Stimulated activated CD4-positive, alpha-beta T cell treated with anti-CD3 and anti-CD28 coated beads, Interleukin-1b, Interleukin-23, amount 100 ng/mL, for 48 hours (primary cell): ENCODE measurements around the gene CHRND.
A peak's percentile ranks its signal among the peaks of the same experiment; 100 is the strongest.

Experiments used
- DNase-seq: peaks from one replicate; pipeline ENCODE4 v3.0.0-alpha.2; 2020

Gene CHRND

GRCh38 chr2:232488097-232488711 is 37.8 kb upstream of the CHRND start:
- DNase-seq: no peak

GRCh38 chr2:232488721-232489300 is 37.1 kb upstream of the CHRND start:
- DNase-seq: no peak

DNA sequence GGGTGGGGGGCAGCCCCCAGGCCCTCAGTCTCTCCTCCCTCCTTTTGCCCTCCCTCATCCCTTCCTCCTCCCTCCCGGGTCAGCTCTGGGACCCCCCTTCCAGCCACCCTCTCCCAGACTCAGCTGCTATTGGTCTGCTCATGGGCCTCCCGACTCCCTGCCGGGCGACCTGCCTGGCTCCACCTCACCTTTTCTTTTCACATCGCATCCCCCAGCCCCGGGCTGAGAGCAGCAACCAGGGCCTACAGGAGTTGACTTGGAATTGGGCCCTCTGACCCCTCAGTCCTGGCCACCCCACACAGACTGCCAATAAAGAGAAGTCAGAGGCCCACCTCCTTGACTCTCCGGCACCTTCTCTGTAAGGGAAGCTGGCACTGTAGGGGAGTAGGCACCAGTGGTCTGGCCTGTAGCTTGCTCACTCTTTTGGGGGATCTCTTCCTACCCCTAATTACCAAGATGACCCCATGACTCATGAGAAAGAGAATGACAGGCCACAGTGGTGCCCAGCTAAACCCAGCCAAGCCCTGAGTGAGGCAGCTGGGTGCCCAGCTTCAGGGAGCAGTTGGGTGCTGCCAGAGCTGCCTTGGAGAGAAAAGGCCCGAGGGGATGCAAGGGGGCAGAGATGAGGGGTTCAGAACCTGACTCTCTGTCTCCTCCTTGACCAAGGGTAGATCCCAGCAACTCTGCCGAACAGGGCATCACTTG is 36.3 kb upstream of the CHRND start:
- DNase-seq: no peak

DNA sequence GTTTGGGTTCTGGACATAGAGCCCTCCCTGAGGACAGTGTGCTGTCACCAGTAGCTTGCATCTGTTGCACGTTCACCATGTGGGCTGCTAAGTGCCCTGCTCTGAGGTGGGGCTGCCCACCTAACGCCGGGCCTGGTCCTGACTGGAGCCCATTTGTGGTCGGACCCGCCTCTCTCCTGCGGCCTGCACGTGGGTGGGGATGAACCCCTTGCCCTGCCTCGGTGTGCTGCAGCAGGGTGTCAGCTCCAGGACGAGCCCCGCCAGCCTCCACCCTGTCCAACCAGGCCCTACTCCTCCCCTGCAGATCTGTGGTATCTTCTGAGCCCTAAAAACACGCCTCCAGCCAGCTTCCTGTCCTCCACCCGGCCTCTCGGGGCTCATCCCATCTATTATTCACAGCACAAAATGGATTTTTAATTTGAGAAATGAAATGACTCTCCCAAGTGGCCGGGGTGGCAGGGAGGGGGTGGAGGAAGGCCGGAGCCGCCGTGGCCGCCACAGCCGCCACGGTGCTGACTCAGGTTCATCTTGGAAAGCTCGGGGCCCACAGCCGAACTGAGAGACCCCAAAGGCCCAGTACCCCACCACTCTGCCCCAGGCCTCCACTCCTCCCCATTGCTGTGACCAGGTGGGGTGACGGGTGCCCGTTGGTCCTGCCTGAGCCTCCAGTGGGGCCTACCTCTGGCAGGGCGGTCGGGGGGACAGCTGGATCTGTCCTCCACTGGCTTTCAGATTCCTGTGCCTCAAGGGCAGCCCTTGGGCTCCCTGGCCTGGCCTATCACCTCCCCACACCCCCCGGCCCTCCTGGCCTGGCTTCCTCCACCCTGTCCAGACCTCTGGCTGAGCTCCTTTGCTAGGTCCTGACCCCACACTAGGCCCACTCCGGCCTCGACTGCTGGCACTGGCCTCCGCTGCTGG is 35.5 kb upstream of the CHRND start:
- no peak for DNase-seq

DNA sequence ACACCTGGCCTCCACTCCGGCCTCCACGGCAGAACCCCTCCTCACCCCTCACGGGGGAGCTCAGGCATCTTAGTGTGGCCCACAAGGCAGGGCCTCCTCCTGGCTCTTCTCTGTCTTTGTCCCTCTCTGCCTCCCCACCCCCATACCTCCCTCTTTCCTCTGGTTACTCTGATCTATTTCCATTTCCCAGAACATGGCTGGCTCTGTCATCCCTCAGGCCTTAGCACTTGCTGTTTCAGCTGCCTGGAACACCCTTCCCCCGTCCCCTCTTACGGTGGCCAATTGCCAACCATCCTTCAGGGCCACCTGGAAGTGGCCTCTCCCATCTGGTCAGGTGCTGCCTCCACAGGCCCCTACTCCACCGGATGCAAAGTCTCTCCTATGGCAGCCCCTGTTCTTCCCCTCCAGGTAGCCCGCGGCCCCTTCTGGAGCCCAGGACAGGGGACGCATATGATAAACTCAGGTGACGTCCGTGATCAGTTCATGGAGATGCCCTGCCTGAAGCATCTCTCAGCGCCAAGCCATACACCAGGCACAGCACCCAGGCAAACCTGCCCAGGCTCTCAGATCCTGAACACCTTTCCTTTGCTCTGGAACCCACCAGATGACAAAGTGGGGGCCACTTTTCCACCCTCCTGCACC is 34.7 kb upstream of the CHRND start:
- no peak for DNase-seq

GRCh38 chr2:232492236-232492848 is 33.6 kb upstream of the CHRND start:
- no peak for DNase-seq

DNA sequence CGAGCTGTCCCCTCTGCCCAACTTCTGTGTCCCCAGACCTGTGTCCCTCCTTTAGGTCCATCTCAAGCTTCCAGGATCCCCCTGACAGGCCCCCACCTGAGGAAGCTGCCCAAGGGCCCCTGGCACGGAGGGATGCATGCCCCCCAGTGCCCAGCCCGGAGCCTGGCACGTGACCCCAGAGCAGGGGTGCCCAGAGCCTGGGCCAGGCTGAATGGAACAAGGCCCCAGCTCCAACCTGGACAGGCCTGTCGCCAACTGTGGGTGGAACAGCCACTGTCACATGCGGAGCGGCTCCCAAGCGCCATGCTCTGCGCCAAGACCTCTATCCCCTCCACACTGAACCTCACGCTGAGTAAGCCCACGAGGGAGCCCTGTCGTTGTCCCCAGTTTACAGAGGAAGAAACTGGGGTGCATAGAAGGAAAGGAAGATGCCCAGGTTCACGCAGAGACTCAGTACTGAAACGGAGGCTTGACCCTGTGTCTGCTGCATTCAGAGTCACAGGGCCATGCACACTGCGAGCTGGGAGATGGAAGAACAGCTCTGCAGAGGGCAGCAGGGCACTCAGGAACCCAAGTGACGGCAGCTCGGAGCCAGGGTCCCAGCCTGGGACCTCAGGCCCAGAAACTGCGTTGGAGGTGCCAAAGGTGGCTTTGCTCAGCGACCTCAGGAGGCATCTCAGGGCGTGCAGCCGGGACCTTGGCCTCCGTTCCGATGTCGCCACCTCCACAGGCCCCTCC is 32.8 kb upstream of the CHRND start:
- no peak for DNase-seq

DNA sequence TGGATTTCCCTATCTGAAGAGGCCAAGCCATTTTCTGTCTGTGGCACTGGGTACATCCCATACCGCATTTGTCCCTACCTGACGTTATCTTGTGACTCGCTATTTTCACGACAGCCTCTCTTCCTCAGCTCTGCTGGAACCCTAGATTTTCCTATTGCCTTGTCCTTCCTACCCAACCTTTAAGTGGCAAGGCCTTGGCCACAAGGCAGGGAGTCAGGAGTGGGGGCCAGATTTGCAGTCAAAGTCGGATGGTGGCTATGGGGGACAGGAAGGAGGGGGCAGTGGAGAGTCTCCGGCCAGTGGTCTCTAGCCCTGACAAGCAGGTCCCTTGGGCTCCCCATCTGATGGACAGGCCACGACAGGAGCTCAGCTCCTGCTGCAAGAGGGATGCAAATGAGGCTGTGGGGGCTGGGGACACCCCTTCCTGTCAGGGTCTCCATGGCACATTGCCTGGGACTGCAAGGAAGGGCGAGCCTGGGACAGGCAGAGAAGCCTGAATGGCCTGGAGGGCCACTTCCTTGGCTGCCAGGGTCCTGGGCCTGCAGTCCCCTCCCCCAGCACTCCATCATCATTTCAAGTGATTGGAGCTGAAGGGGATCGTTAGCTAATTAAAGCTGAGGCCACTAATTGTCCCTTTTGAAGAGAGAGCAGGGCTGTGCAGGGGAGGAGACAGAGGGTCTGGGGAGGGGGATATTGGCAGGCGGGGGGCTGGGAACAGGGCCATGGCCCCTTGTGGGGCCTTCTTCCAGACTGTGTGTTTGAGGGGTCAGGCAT is 32.1 kb upstream of the CHRND start:
- DNase-seq: no peak

- no peak for DNase-seq
Observed at GRCh38 chr2:232494542-232494941, 31.4 kb upstream of the CHRND start.

DNA sequence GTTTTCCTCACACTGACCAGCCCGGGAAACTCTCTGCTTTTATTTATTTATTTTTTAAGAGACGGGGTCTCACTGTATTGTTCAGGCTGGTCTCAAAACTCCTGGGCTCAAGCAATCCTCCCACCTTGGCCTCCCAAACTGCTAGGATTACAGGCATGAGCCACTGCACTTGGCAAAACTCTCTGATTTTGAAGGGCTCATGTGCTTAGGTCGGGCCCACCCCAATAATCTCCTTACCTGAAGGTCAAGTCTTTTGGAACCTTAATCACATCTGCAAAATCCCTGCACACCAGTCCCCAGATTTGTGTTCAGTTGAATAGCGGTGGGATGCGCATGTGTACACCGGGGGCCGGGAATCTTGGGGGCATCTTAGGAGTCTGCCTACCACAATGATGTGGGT is 30.7 kb upstream of the CHRND start:
- DNase-seq: no peak

GRCh38 chr2:232496501-232497270 is 29.3 kb upstream of the CHRND start:
- DNase-seq: no peak

GRCh38 chr2:232497348-232497747 is 28.6 kb upstream of the CHRND start:
- no peak for DNase-seq

GRCh38 chr2:232498452-232498851 is 27.5 kb upstream of the CHRND start:
- no peak for DNase-seq

GRCh38 chr2:232501331-232501771 is 24.6 kb upstream of the CHRND start:
- no peak for DNase-seq

- no peak for DNase-seq
Observed at GRCh38 chr2:232501794-232502390, 24.1 kb upstream of the CHRND start.

- DNase-seq: no peak
Observed at GRCh38 chr2:232502511-232502910, 23.4 kb upstream of the CHRND start.

- peak; percentile 18 for DNase-seq
Observed at GRCh38 chr2:232502911-232503808, 22.8 kb upstream of the CHRND start.

DNA sequence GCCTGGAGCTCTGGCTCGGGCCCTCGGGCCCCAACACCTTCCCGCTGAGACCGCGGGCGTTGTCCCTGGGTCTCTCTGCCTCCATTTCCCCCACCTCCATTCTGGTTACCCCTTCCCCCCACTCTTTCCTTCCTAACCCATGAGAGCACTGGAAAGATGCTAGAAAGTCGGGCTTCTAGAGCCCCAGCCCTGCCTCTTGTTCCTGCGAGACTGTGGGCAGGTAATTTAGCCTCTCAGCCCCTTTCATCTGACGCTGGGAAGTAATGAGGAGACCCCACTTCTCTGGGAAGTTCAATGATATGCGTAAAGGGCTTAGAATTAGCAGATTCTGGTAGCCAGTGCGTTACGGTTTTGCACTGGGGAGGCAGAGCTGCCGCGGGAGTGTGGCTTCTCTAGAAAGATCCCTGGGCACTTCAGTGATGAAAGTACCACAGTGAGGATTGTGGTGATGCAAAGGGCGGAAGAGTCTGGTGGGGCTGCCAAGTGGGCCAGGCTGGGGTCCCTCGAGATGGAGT is 22.1 kb upstream of the CHRND start:
- DNase-seq: no peak
